IgD-negative memory B cell (primary cell): ENCODE results near the gene BNIP5. TPM values are rescaled to one million over a fixed set of nuclear protein-coding genes. Genes with fewer than 3 reads are reported as not detected.

Experiments used
- H3K27ac Mint-ChIP-seq, 3 donors: one replicate each; pipeline ENCODE4 v1.8.0; 2020 to 2022; ENCODE audit warnings: mild to moderate bottlenecking in 3 of 3, mixed read lengths in 3 of 3, moderate library complexity in 1 of 3
- H3K27me3 Mint-ChIP-seq: one replicate; pipeline ENCODE4 v1.8.0; 2021; ENCODE audit warnings: mixed read lengths
- H3K36me3 Mint-ChIP-seq: one replicate; pipeline ENCODE4 v1.8.0; 2020; ENCODE audit warnings: mild to moderate bottlenecking, mixed read lengths
- H3K4me1 Mint-ChIP-seq, 3 donors: one replicate each; pipeline ENCODE4 v1.8.0; 2020 to 2022; ENCODE audit warnings: mixed read lengths in 3 of 3, mild to moderate bottlenecking in 1 of 3
- H3K4me3 Mint-ChIP-seq, 4 donors: one replicate each; pipeline ENCODE4 v1.8.0; 2020 to 2022; ENCODE audit warnings: mild to moderate bottlenecking in 4 of 4, mixed read lengths in 4 of 4, moderate library complexity in 3 of 4
- H3K9me3 Mint-ChIP-seq, 3 donors: one replicate each; pipeline ENCODE4 v1.8.0; 2020 to 2021; ENCODE audit warnings: mixed read lengths in 3 of 3, mild to moderate bottlenecking in 1 of 3
- polyA plus RNA-seq: library from polyadenylated mRNA; unstranded; fragments of 300-500 nt; fragmentation: Illumina TruSeq; gene quantifications from one replicate; pipeline ENCODE4 v1.2.3, GENCODE V29; 2021

Gene BNIP5
- polyA plus RNA-seq, 1 donor from 2014 or later, result not detected

DNA sequence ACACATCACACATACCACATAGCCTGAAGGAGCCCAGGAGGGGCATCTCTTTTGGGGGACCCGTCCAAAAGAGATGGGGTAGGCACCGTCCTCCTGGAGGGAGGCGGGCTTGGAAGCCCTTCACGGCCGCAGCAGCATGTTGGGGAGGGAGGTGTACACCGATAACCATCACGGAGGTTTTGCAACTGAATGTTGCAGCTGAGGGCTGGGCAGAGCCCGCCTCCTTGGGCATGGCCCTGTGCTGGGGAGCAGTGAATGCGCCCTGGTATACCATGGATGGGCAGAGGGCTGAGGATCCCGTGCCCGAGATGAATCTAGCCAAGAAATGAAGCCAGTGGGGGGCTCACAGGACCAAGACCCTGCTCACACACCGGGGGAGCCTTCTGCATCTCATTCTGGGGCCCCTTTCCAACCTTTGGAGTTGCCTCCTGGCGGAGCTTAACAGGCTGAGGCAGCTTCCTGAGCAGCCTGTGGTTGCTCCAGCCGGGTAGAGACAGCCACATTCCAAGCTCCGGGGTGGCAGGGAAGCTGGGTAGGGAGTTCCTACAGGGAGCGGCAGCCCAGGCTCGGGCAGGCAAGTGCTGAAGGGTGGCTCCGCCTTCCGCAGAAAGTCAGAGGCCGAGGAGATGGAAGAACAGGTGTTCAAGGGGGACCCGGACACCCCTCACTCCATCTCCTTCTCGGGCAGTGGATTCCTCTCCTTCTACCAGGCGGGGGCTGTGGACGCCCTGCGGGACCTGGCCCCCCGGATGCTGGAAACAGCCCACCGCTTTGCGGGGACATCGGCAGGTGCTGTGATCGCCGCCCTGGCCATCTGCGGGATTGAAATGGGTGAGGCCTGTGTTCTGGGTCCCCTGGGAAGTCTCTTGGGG is 66.6 kb downstream of the BNIP5 start, which contains the start of gene PNPLA1:
Gene PNPLA1 (plus strand): TSS at position 227 of the 872 bp plus-strand sequence. CDS start 400 bp downstream, at position 627.
- Mint-ChIP-seq H3K27me3 (peaks cover 12% of the 10 kb centered on the region), H3K4me3 (no peak within 1 kb of the TSS), H3K36me3 (peaks cover 8% of the 10 kb centered on the region), H3K4me1 (peaks cover 0 to 3% (median 0%) of the 10 kb centered on the region in 3 donors), H3K9me3 (peaks cover 2 to 5% (median 2%) of the 10 kb centered on the region in 3 donors), H3K27ac (no peak within 1 kb of the TSS)

DNA sequence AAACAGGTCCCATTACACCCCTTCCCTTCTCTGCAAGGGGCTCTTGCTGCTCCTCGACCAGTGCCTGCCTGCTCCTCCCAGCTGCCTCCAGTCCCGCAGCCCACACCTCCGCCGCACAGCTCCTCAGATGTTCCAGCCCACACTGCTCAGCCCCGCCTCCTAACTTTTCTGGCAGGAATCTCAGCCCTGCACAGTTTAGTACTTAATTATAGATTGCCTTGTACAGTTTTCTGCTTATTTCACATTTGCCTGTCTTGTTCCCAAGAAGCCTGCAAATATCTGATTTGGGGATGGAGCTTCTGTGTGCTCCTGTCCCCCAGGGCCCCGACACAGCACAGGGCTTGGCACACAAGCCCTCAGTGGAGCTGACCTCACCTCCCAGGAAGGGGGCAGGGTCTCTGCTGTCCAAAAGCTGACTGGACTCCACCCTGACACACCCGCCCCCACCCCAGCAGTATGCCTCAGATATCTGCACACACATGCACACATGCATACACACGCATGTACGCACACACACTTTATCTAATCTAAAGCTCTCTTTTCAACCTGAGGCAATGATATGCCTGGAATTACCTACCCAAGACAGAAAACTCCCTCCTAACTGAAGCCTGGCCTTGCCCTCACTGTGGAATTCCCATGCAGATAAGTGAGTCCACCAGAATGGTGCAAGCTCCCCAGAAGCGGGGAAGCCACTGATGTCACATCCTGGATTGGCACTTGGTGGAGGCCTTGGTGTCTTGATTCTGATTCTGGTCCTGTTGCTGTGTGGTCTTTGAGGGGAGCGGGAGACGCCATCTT is 68.0 kb downstream of the BNIP5 start:
- Mint-ChIP-seq H3K4me1 (peaks cover 0 to 3% (median 0%) of the 10 kb centered on the region in 3 donors), H3K4me3 (no peak overlapping the region), H3K27ac (no peak overlapping the region), H3K9me3 (peaks cover 2 to 5% (median 2%) of the 10 kb centered on the region in 3 donors), H3K36me3 (peaks cover 8% of the 10 kb centered on the region), H3K27me3 (peaks cover 9% of the 10 kb centered on the region)

DNA sequence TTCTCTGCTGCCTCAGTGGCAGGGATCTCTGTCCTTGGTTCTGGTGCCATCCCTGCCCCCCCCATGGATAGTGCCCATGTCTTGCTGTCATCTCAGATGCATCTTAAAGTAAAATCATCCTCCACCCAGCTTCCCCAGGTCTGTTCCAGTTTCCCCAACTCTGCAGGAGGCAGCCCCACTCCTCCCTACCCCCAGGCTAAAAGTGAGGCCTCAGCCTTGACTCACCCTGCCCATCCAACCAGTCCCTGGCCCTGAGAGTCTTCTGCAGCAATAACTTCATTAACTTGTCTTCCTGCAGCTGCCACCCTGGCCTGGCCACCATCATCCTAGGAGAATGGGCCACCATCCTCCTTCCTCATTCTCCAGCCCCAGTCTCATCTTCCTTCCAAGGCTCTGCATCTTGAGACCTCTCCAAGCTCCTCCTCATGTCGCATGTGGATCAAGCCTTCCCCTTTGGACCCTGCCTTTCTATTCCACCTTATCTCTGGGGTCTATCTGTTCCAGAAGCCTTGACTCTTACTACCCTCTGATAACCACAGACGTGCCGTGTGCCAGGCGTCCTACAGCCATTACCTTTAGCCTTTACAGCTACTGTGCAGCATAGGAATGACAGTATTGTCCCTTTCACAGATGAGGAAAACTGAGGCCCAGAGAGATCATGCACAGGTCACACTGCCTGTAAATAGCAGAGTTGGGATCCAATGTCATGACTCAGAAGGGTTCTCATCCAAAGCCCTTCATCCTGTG is 68.8 kb downstream of the BNIP5 start:
- Mint-ChIP-seq H3K27me3 (peaks cover 11% of the 10 kb centered on the region), H3K27ac (no peak overlapping the region), H3K4me1 (peaks cover 0 to 3% (median 0%) of the 10 kb centered on the region in 3 donors), H3K4me3 (no peak overlapping the region), H3K9me3 (peaks cover 2 to 5% (median 2%) of the 10 kb centered on the region in 3 donors), H3K36me3 (peaks cover 8% of the 10 kb centered on the region)

- Mint-ChIP-seq H3K4me3 (no peak overlapping the region), H3K36me3 (peaks cover 6% of the 10 kb centered on the region), H3K27ac (no peak overlapping the region), H3K27me3 (peaks cover 11% of the 10 kb centered on the region), H3K4me1 (peaks cover 0 to 3% (median 0%) of the 10 kb centered on the region in 3 donors), H3K9me3 (peaks cover 2 to 5% (median 2%) of the 10 kb centered on the region in 3 donors)
Observed at GRCh38 chr6:36266913-36267644, 69.6 kb downstream of the BNIP5 start.

Other genes with a start within 250 kb of the BNIP5 start
- gene MAPK13, start 206.4 kb downstream of the BNIP5 start, polyA plus RNA-seq, result 47.1 TPM
- gene BRPF3, start 140.1 kb downstream of the BNIP5 start, polyA plus RNA-seq, result 8.9 TPM
- gene PNPLA1, start 66.8 kb downstream of the BNIP5 start, polyA plus RNA-seq, result 0.19 TPM
- gene ETV7, start 50.8 kb upstream of the BNIP5 start, polyA plus RNA-seq, result 5.1 TPM
- not detected for gene PXT1, start 106.0 kb upstream of the BNIP5 start, polyA plus RNA-seq
- 35.4 TPM for gene KCTD20, start 106.1 kb upstream of the BNIP5 start, polyA plus RNA-seq
- 61.6 TPM for gene STK38, start 210.6 kb upstream of the BNIP5 start, polyA plus RNA-seq